Left ventricle myocardium inferior (tissue), 1 donor: Measurements from ENCODE around the gene VPREB3. TPM values are rescaled to one million over a fixed set of nuclear protein-coding genes. Genes with fewer than 3 reads are reported as not detected.

Experiments
- DNase-seq: peaks from one replicate; pipeline ENCODE4 v3.0.0-alpha.2; 2020
- H3K27ac ChIP-seq: fragments of 200-600 bp; replicated peaks from 2 replicates; pipeline ENCODE4 v1.8.0; 2021
- H3K27me3 ChIP-seq: fragments of 200-600 bp; 2 replicates; pipeline ENCODE4 v1.8.0; 2021; ENCODE audit warnings: low read depth
- H3K36me3 ChIP-seq: fragments of 200-600 bp; 2 replicates; pipeline ENCODE4 v1.8.0; 2021
- H3K4me1 ChIP-seq: fragments of 200-600 bp; 2 replicates; pipeline ENCODE4 v1.8.0; 2021
- H3K4me3 ChIP-seq: fragments of 200-600 bp; 2 replicates; pipeline ENCODE4 v1.8.0; 2021; ENCODE audit warnings: mild to moderate bottlenecking, moderate library complexity
- H3K9me3 ChIP-seq: fragments of 200-600 bp; replicated peaks from 2 replicates; pipeline ENCODE4 v1.8.0; 2021
- intact Hi-C: fragments of 100-400 bp; cut with micrococcal nuclease; formaldehyde crosslinking; loops from one replicate; pipeline ENCODE4 v1.11.0; 2022
- total RNA-seq: library from RNA; stranded (reverse); fragmentation: NEBNext Ultra II Directional; extraction: Animal tissue kit (Norgen Biotek cat#: 25700); gene quantifications from one replicate; pipeline ENCODE4 v1.2.1, GENCODE V29; 2021
- TF ChIP-seq, protein P1 (sequence below): fragments of 200-600 bp; IDR thresholded peaks from 2 replicates; pipeline ENCODE4 v1.8.0; 2021; ENCODE audit warnings: antibody characterized with exemption, mild to moderate bottlenecking, borderline replicate concordance
- donor health status: DM: no; HTN: yes; CAD: no; lungs with severe emphysema.

VPREB3 gene
- total RNA-seq, 1 donor from 2014 or later, result 0.69 TPM

DNA sequence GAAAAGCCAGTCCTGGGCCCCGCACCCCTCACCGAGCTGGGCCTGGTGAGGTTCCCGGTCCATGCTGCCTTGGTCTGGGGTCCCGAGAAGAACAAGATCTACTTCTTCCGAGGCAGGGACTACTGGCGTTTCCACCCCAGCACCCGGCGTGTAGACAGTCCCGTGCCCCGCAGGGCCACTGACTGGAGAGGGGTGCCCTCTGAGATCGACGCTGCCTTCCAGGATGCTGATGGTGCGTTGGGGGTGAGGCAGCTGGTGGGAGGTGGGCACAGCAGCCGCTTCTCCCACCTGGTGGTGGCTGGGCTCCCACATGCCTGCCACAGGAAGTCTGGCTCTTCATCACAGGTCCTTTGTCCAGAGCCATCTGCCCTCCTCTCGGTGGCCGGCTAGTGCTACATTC is 28.0 kb upstream of the VPREB3 start:
- Histone ChIP-seq H3K36me3 (peaks cover 7% of the 10 kb centered on the region), H3K4me1 (peaks cover 30% of the 10 kb centered on the region), H3K9me3 (no peaks in the 10 kb centered on the region), H3K4me3 (no peak overlapping the region), H3K27me3 (no peaks in the 10 kb centered on the region), H3K27ac (no peak overlapping the region)
- DNase-seq, result no peak
- intact Hi-C loops, result no loop called here
- TF ChIP-seq, protein P1, sequence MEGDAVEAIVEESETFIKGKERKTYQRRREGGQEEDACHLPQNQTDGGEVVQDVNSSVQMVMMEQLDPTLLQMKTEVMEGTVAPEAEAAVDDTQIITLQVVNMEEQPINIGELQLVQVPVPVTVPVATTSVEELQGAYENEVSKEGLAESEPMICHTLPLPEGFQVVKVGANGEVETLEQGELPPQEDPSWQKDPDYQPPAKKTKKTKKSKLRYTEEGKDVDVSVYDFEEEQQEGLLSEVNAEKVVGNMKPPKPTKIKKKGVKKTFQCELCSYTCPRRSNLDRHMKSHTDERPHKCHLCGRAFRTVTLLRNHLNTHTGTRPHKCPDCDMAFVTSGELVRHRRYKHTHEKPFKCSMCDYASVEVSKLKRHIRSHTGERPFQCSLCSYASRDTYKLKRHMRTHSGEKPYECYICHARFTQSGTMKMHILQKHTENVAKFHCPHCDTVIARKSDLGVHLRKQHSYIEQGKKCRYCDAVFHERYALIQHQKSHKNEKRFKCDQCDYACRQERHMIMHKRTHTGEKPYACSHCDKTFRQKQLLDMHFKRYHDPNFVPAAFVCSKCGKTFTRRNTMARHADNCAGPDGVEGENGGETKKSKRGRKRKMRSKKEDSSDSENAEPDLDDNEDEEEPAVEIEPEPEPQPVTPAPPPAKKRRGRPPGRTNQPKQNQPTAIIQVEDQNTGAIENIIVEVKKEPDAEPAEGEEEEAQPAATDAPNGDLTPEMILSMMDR, result no peak

DNA sequence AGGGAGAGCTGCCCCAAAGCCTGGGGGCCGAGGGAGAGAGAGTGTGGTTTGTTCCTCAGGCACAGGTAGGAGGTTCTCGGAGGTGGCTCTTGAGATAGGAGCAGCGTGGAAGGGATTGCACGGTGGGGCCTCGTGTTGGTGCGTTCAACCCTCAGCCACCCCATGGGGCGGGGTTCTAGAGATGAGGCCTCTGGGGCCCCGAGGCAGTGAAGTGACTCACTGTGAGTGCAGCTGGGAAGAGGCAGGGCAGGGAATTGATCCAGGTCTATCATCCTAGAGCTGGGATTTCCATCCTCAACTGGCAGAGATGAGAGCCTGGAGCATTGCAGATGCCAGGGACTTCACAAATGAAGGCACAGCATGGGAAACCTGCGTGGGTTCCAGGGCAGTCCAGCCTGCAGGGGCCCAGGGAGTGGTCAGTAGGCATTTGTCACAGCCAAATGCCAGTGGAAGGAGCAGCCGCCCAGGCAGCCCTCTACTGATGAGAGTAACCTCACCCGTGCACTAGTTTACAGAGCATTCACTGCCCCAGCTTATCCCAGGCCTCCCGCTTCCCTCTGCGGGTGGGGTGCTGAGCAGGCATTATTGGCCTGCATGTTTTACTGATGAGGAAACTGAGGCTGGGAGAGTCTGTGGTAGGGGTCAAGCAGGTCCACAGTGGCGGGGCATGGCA is 27.4 kb upstream of the VPREB3 start:
- H3K36me3 ChIP-seq, result peaks cover 7% of the 10 kb centered on the region
- no peak for DNase-seq
- H3K4me1 ChIP-seq, result peaks cover 28% of the 10 kb centered on the region
- intact Hi-C loops, result no loop called here
- TF ChIP-seq, protein P1, result no peak
- H3K4me3 ChIP-seq, result no peak overlapping the region
- no peak overlapping the region for H3K27ac ChIP-seq
- no peaks in the 10 kb centered on the region for H3K27me3 ChIP-seq
- H3K9me3 ChIP-seq, result no peaks in the 10 kb centered on the region

DNA sequence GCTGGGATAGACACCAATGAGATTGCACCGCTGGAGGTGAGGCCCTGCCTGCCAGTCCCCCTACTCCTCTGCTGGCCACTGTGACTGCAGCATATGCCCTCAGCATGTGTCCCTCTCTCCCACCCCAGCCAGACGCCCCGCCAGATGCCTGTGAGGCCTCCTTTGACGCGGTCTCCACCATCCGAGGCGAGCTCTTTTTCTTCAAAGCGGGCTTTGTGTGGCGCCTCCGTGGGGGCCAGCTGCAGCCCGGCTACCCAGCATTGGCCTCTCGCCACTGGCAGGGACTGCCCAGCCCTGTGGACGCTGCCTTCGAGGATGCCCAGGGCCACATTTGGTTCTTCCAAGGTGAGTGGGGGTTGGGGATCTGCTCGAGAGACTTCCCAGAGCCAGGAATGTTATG is 26.8 kb upstream of the VPREB3 start:
- intact Hi-C loops, result no loop called here
- TF ChIP-seq, protein P1, result no peak
- Histone ChIP-seq H3K36me3 (peaks cover 7% of the 10 kb centered on the region), H3K4me3 (no peak overlapping the region), H3K9me3 (no peaks in the 10 kb centered on the region), H3K4me1 (peaks cover 27% of the 10 kb centered on the region), H3K27ac (no peak overlapping the region), H3K27me3 (no peaks in the 10 kb centered on the region)
- DNase-seq, result no peak

DNA sequence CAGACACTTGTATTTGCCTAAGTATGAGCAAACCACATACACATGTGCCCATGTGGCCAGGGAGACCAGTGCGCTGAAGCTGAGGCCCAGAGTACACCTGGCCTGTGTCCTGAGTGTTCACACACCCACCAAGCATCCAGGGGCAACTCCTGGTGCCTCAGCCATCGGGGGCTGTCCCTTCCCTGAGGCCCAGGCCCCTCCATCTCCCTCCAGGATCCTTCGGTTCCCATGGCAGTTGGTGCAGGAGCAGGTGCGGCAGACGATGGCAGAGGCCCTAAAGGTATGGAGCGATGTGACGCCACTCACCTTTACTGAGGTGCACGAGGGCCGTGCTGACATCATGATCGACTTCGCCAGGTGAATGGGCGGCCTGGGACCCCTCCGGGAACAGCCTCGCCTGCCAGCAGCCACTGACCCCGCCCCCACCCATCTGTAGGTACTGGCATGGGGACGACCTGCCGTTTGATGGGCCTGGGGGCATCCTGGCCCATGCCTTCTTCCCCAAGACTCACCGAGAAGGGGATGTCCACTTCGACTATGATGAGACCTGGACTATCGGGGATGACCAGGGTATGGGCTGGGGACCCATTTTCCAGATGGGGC is 26.0 kb upstream of the VPREB3 start:
- Histone ChIP-seq H3K4me1 (peaks cover 29% of the 10 kb centered on the region), H3K27me3 (no peaks in the 10 kb centered on the region), H3K36me3 (peaks cover 7% of the 10 kb centered on the region), H3K9me3 (no peaks in the 10 kb centered on the region), H3K4me3 (no peak overlapping the region), H3K27ac (no peak overlapping the region)
- DNase-seq, result no peak
- intact Hi-C loops, result no loop called here
- TF ChIP-seq, protein P1, result no peak

DNA sequence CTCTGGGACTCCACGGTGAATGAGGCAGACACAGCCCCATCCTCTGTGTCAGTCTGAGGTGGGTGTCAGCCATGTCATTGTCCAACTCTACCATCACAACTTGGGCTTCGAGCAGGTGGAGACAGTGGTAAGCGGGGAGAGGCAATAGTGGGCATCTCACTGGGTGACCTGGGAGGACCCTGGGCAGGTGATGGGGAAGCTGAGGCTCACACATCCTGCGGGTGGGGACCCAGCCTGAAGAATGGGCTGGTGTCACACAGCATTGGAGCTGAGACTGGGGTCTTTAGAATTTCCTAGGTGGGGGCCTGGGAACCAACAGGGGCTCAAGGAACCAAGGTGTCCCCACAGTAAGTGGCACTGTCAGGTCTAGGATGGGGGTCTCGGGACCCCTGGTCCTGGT is 25.5 kb upstream of the VPREB3 start:
- no peak for DNase-seq
- Histone ChIP-seq H3K27ac (no peak overlapping the region), H3K4me1 (peaks cover 34% of the 10 kb centered on the region), H3K4me3 (no peak overlapping the region), H3K9me3 (no peaks in the 10 kb centered on the region), H3K27me3 (no peaks in the 10 kb centered on the region), H3K36me3 (peaks cover 7% of the 10 kb centered on the region)
- intact Hi-C loops, result no loop called here
- TF ChIP-seq, protein P1, result no peak
